HEK293T (cell line): ENCODE results near the gene ADGRB3.

ENCODE experiments used
- ARNT ChIP-seq: fragments of 450-650 bp; IDR thresholded peaks from 2 replicates; pipeline ENCODE4 v1.6.1; 2017; ENCODE audit warnings: mild to moderate bottlenecking
- BHLHE40 ChIP-seq: fragments of 450-650 bp; IDR thresholded peaks from 2 replicates; pipeline ENCODE4 v1.6.1; 2016; ENCODE audit warnings: mild to moderate bottlenecking, moderate library complexity, borderline replicate concordance
- CTBP1 ChIP-seq: fragments of 450-650 bp; IDR thresholded peaks from 2 replicates; pipeline ENCODE4 v1.6.1; 2016; ENCODE audit warnings: borderline replicate concordance
- FOXA1 ChIP-seq: fragments of 450-650 bp; IDR thresholded peaks from 2 replicates; pipeline ENCODE4 v1.6.1; 2016; ENCODE audit warnings: mild to moderate bottlenecking
- FOXK2 ChIP-seq: fragments of 450-650 bp; IDR thresholded peaks from 2 replicates; pipeline ENCODE4 v1.6.1; 2016; ENCODE audit warnings: mild to moderate bottlenecking
- FOXM1 ChIP-seq: fragments of 450-650 bp; IDR thresholded peaks from 2 replicates; pipeline ENCODE4 v1.6.1; 2017; ENCODE audit warnings: mild to moderate bottlenecking, borderline replicate concordance
- LEF1 ChIP-seq: fragments of 450-650 bp; IDR thresholded peaks from 2 replicates; pipeline ENCODE4 v1.6.1; 2017; ENCODE audit warnings: mild to moderate bottlenecking, borderline replicate concordance
- NFRKB ChIP-seq: fragments of 450-650 bp; IDR thresholded peaks from 2 replicates; pipeline ENCODE4 v1.6.1; 2016; ENCODE audit warnings: mild to moderate bottlenecking, moderate library complexity
- SP1 ChIP-seq: fragments of 450-650 bp; IDR thresholded peaks from 2 replicates; pipeline ENCODE4 v1.6.1; 2017
- SUZ12 ChIP-seq: fragments of 450-650 bp; IDR thresholded peaks from 2 replicates; pipeline ENCODE4 v1.6.1; 2016; ENCODE audit warnings: mild to moderate bottlenecking

- TF ChIP-seq BHLHE40 (no peak), SUZ12 (no peak), ARNT (no peak), SP1 (no peak), FOXM1 (no peak), LEF1 (no peak), NFRKB (no peak), FOXA1 (no peak), FOXK2 (no peak), CTBP1 (no peak)
Measured at GRCh38 chr6:69284176-69284730, 649.2 kb downstream of the ADGRB3 start.
